ENCODE measurements around the gene ATF7. TPM values are rescaled to one million over a fixed set of nuclear protein-coding genes. Genes with fewer than 3 reads are reported as not detected.

ATF7 gene
- total and polyA plus RNA-seq, 2 of the 4 experiments (the other 2 are of a cell fraction), result 7.0 to 16.3 TPM

GRCh38 chr12:53601296-53601847, 24.8 kb downstream of the ATF7 start:
- Histone ChIP-seq H2BK5ac (ENCODE audit: low read depth, low read length, poor library complexity, severe bottlenecking) (no peak overlapping the region), H4K5ac (ENCODE audit: low read depth, low read length) (no peak overlapping the region), H3K4me2 (ENCODE audit: low read depth, low read length) (no peak overlapping the region), H2BK20ac (ENCODE audit: low read depth, low read length) (no peak overlapping the region), H4K8ac (ENCODE audit: low read depth in 2 of 2, low read length in 2 of 2) (no peak overlapping the region; a peak in 1 of 4 replicates), H3K79me1 (ENCODE audit: low read depth in 1 of 2, low read length in 2 of 2) (peaks cover 18 to 39% of the 10 kb centered on the region in 2 experiments; a peak in 3 of 4 replicates), H2AK5ac (ENCODE audit: low read depth, low read length) (no peak overlapping the region), H3K4ac (ENCODE audit: low read depth, low read length) (no peak overlapping the region), H3K9me1 (ENCODE audit: insufficient read depth, low read length) (no peaks in the 10 kb centered on the region), H3K27ac (ENCODE audit: insufficient read depth, low read length) (no peak overlapping the region), H2AFZ (replicated peaks; ENCODE audit: low read length, poor library complexity) (no peak overlapping the region), H3K4me1 (ENCODE audit: control insufficient read depth, insufficient read depth, low read length) (peaks cover 3% of the 10 kb centered on the region; the same call in 1 of the 2 replicates), H4K20me1 (ENCODE audit: insufficient read depth, low read length) (peaks cover 13% of the 10 kb centered on the region; the same call in 1 of the 2 replicates), H3K4me3 (ENCODE audit: insufficient read depth, low read depth, low read length) (no peak overlapping the region), H2AK9ac (replicated peaks; ENCODE audit: low read depth, low read length, poor library complexity) (no peak overlapping the region), H3K9ac (ENCODE audit: low read depth, low read length) (no peak overlapping the region), H3K9me3 (ENCODE audit: control insufficient read depth, insufficient read depth, low read length) (no peaks in the 10 kb centered on the region), H3K14ac (replicated peaks; ENCODE audit: low read depth, low read length) (no peak overlapping the region), H2BK15ac (ENCODE audit: low read depth, low read length) (no peak overlapping the region), H3K56ac (ENCODE audit: extremely low read depth, insufficient read depth, low read length) (no peak overlapping the region), H3K27me3 (ENCODE audit: control insufficient read depth, insufficient read depth, low read length) (no peaks in the 10 kb centered on the region), H3K23ac (ENCODE audit: low read depth, low read length) (no peak overlapping the region), H2BK120ac (ENCODE audit: low read depth, low read length) (no peak overlapping the region), H3K36me3 (ENCODE audit: control insufficient read depth, insufficient read depth, low read length) (0 out of 2 replicates have a peak, but pooled peaks cover 3% of the 10 kb centered on the region), H3K18ac (ENCODE audit: low read depth, low read length) (no peak overlapping the region), H4K91ac (ENCODE audit: insufficient read depth, low read depth, low read length) (no peak overlapping the region)
- TF ChIP-seq MAFK (IDR thresholded peaks at IDR 0.05; ENCODE audit: low read depth, low read length) (no peak), CEBPB (IDR thresholded peaks at IDR 0.05; ENCODE audit: low read depth, low read length) (no peak), ELK1 (IDR thresholded peaks at IDR 0.05; ENCODE audit: borderline replicate concordance, low read depth, low read length) (no peak), RAD21 (IDR thresholded peaks at IDR 0.05; ENCODE audit: low read length) (no peak), POLR2A (IDR thresholded peaks at IDR 0.05; ENCODE audit: low read depth, low read length) (no peak), RCOR1 (IDR thresholded peaks at IDR 0.05; ENCODE audit: insufficient replicate concordance, low read length) (no peak), FOS (IDR thresholded peaks at IDR 0.05; ENCODE audit: low read depth, low read length) (no peak), CTCF (conservative IDR thresholded peaks at IDR 0.05; ENCODE audit: low read depth, low read length) (no peak), RFX5 (IDR thresholded peaks at IDR 0.05; ENCODE audit: low read depth, low read length) (no peak), MAZ (IDR thresholded peaks at IDR 0.05; ENCODE audit: borderline replicate concordance, low read depth, low read length) (no peak), NFE2L2 (IDR thresholded peaks at IDR 0.05; ENCODE audit: low read depth, low read length) (no peak), BHLHE40 (IDR thresholded peaks at IDR 0.05; ENCODE audit: low read depth, low read length) (no peak), SMC3 (IDR thresholded peaks at IDR 0.05; ENCODE audit: low read depth, low read length) (no peak), USF2 (IDR thresholded peaks at IDR 0.05; ENCODE audit: low read depth, low read length) (no peak), CHD1 (IDR thresholded peaks at IDR 0.05; ENCODE audit: low read depth, low read length) (no peak), MXI1 (IDR thresholded peaks at IDR 0.05; ENCODE audit: borderline replicate concordance, low read depth, low read length) (no peak)
- no peak for ATAC-seq (ENCODE audit: low read depth)
- no CpG with 5 or more reads among the region's 12 CpGs for WGBS, 2 experiments (ENCODE audit: extremely low coverage in 2 of 2, insufficient read length in 1 of 2)
- DNase-seq, result no peak
- CTCF ChIA-PET, result no interaction called here
- in situ Hi-C loops (cut with MboI; ENCODE audit: low sequenced_read_pairs) (no loop called here), dilution Hi-C loops (cut with HindIII; ENCODE audit: low sequenced_read_pairs, unreplicated experiment) (no loop called here), intact Hi-C loops (cut with micrococcal nuclease) (no loop called here)
- POLR2A ChIA-PET (ENCODE audit: unreplicated experiment), result no interaction called here
- BruUV-seq (replicated peaks), result no TSS peak

Measured in IMR-90 (cell line).